GM20431 (cell line): ENCODE measurements around the gene METTL25.

Experiments used
- in situ Hi-C: fragments of 300-500 bp; cut with MseI, MboI; formaldehyde crosslinking; loops from one replicate; pipeline ENCODE4 v1.15.0; 2020; ENCODE audit warnings: low sequenced_read_pairs; ENCODE audit not compliant: unreplicated experiment

METTL25 gene

GRCh38 chr12:82519510-82519909, 161.2 kb downstream of the METTL25 start:
- in situ Hi-C loops = no loop called here

DNA sequence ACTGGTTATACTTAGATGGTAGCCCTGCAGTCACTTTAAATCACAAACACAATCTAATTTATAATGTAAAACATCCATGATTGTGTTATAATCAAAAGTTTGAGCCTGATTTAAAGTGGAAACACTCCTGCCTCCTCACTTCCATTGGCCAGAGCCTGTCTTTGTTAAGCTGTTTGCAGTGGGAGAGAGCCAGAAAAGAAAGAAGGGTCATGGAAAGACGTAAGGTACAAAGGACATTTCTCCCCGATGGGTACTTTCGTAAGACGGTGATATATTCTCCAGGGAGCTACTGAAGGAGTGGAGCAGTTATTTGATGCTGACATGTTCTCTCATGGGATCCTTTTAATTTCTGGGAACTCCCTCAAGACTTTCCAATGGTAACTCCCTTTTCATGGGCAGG, 164.0 kb downstream of the METTL25 start:
- in situ Hi-C loops = loop anchor here (10.0 kb wide), 1 partner anchor 103 kb away; no protein-coding TSS in a partner anchor

- in situ Hi-C loops = loop anchor here (10.0 kb wide), 1 partner anchor 102 kb away; no protein-coding TSS in a partner anchor
Measured at GRCh38 chr12:82522762-82523161, 164.4 kb downstream of the METTL25 start.

GRCh38 chr12:82523996-82524395, 165.7 kb downstream of the METTL25 start:
- in situ Hi-C loops = loop anchor here (10.0 kb wide), 1 partner anchor 101 kb away; no protein-coding TSS in a partner anchor

DNA sequence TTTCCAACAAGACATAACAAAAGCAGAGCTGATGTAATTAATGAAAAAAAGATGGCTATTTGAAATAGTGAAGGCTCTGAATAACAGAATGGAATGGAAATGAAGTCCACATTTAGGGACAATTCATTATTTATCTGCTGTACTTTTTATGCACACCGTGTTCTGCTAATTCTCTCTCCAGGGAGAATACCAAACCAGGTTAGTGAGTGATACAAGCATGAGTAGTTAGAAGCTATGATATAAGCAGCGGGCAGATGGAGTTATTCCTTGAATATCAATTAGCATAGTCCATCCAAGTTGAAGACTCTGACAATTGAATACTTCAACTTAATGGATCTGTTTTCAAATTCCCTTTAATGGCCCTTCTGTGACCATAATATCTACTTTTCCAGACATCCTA, 166.3 kb downstream of the METTL25 start:
- in situ Hi-C loops = loop anchor here (10.0 kb wide), 1 partner anchor 100 kb away; no protein-coding TSS in a partner anchor

- in situ Hi-C loops = loop anchor here (10.0 kb wide), 1 partner anchor 99 kb away; no protein-coding TSS in a partner anchor
Measured at GRCh38 chr12:82525616-82526015, 167.3 kb downstream of the METTL25 start.

GRCh38 chr12:82527165-82527780, 168.9 kb downstream of the METTL25 start:
- in situ Hi-C loops = loop anchor here (10.0 kb wide), 1 partner anchor 98 kb away; no protein-coding TSS in a partner anchor
